Measurements from ENCODE around the gene DOK5.

- TF ChIP-seq TARDBP (IDR thresholded peaks at IDR 0.05; ENCODE audit: borderline replicate concordance) = no peak
- TF ChIP-seq CTCF (IDR thresholded peaks at IDR 0.05 in 2 of 3, conservative IDR thresholded peaks at IDR 0.05 in 1 of 3; ENCODE audit: control insufficient read depth in 2 of 3, extremely low read depth in 1 of 3, insufficient read depth in 1 of 3, low read depth in 3 of 3, low read length in 3 of 3) = no peak
- TF ChIP-seq EZH2 (IDR thresholded peaks at IDR 0.05; ENCODE audit: borderline replicate concordance, control insufficient read depth, low read depth, low read length) = no peak
- TF ChIP-seq ZNF384 (IDR thresholded peaks at IDR 0.05; ENCODE audit: borderline replicate concordance, low read depth, low read length) = no peak
- TF ChIP-seq ATF2 (IDR thresholded peaks at IDR 0.05; ENCODE audit: low read length) = no peak
- TF ChIP-seq PBX3 (IDR thresholded peaks at IDR 0.05; ENCODE audit: insufficient replicate concordance, low read depth, low read length) = no peak
- TF ChIP-seq MTA3 (IDR thresholded peaks at IDR 0.05; ENCODE audit: borderline replicate concordance, low read length) = no peak
Observed at GRCh38 chr20:54608943-54609342, 133.6 kb downstream of the DOK5 start.
